Left cardiac atrium (tissue), 4 donors: ENCODE results near the gene ZMYND12. TPM values are rescaled to one million over a fixed set of nuclear protein-coding genes. Genes with fewer than 3 reads are reported as not detected.
"Not testable (repeated sequence)": the region's sequence is repeated elsewhere in the genome, so short reads cannot be mapped to it uniquely, and the experiment has no call there.

Experiments used
- ATAC-seq, 2 donors: fragments of 200-7000 bp; cut with Tn5 transposase; one replicate each; pipeline ENCODE4 v1.9.1; 2020; ENCODE audit warnings: mild to moderate bottlenecking in 2 of 2, moderate library complexity in 2 of 2
- DNase-seq: peaks from one replicate; pipeline ENCODE4 v3.0.0-alpha.2; 2020
- intact Hi-C, 2 donors: fragments of 100-400 bp; cut with DNase I; formaldehyde crosslinking; loops; one replicate each; pipeline versions ENCODE4 v1.14.1 to v1.15.1; 2022 to 2023
- long read RNA-seq: library from polyadenylated mRNA; unstranded; transcript quantifications from one replicate; pipeline ENCODE4 v2.0.0, GENCODE V29; 2021
- total RNA-seq, 2 donors: library from RNA; stranded (reverse); fragmentation: NEBNext Ultra II Directional; extraction: Animal tissue kit (Norgen Biotek cat#: 25700); gene quantifications; one replicate each; pipeline ENCODE4 v1.2.1, GENCODE V29; 2021
- donor health status: DM: no; HTN: yes; CAD: no.
- donor health status: DM: no; HTN: yes; CAD: no; lungs with severe emphysema.
- donor health status: DM: yes; HTN: yes; CAD: no.
- donor health status: Dilated cardiomyopathy.

The ZMYND12 gene
- total RNA-seq, result under 1 TPM; 0.31 to 0.65 TPM
- long read RNA-seq, partial matches to known transcripts, result 0 of 1 reads
- long read RNA-seq, other reads (novel, unspliced or antisense), result 1 of 1 reads

- DNase-seq, result peak; percentile 90
- ATAC-seq, result peak; percentile 95 to 98
- intact Hi-C loops, result loop anchor here in 1 of 2 donors (10.0 kb wide), 1 partner anchor 121 kb away; the partner anchor contains the start of gene FOXJ3
These were observed at the start of gene ZMYND12, which contains the start of gene PPCS for GRCh38 chr1:42456010-42456753. TSS of gene ZMYND12 (minus strand) at chr1:42456022. CDS start at chr1:42455997, 25 bp downstream. TSS of gene PPCS (plus strand) at chr1:42456543. CDS start at chr1:42456566, 23 bp downstream.

GRCh38 chr1:42504535-42505128 is 48.8 kb upstream of the ZMYND12 start:
- intact Hi-C loops, result no loop called here
- no peak for DNase-seq

GRCh38 chr1:42502031-42502430 is 46.2 kb upstream of the ZMYND12 start:
- DNase-seq, intact Hi-C loops, ATAC-seq: not testable (repeated sequence)

More at GRCh38 chr1:42504535-42505128, 48.8 kb upstream of the ZMYND12 start:
- no peak for ATAC-seq

- no peak for ATAC-seq
- intact Hi-C loops, result no loop called here
- no peak for DNase-seq
These were observed 34.4 kb upstream of the ZMYND12 start for GRCh38 chr1:42490237-42490636.

- peak in 1 of 2 donors; percentile 61 for ATAC-seq
- intact Hi-C loops, result no loop called here
- no peak for DNase-seq
These were observed 28.6 kb upstream of the ZMYND12 start for GRCh38 chr1:42484382-42484781.

- ATAC-seq (no peak), DNase-seq (no peak)
- intact Hi-C loops, result no loop called here
These were observed 26.9 kb upstream of the ZMYND12 start for GRCh38 chr1:42482635-42483153.

- no peak for ATAC-seq
- intact Hi-C loops, result no loop called here
- no peak for DNase-seq
These were observed 25.1 kb upstream of the ZMYND12 start for GRCh38 chr1:42480921-42481320.

- DNase-seq, result no peak
- intact Hi-C loops, result no loop called here
These were observed 23.8 kb upstream of the ZMYND12 start for GRCh38 chr1:42479621-42480020.

GRCh38 chr1:42477775-42478174 is 22.0 kb upstream of the ZMYND12 start:
- DNase-seq, result no peak
- intact Hi-C loops, result no loop called here
- no peak for ATAC-seq

More at GRCh38 chr1:42479621-42480020, 23.8 kb upstream of the ZMYND12 start:
- ATAC-seq, result no peak

GRCh38 chr1:42477354-42477753 is 21.5 kb upstream of the ZMYND12 start:
- DNase-seq, intact Hi-C loops, ATAC-seq: not testable (repeated sequence)

GRCh38 chr1:42476605-42477004 is 20.8 kb upstream of the ZMYND12 start:
- DNase-seq, result no peak
- no peak for ATAC-seq
- intact Hi-C loops, result no loop called here

- intact Hi-C loops, result no loop called here
- DNase-seq, result no peak
- ATAC-seq, result no peak
These were observed 13.9 kb upstream of the ZMYND12 start for GRCh38 chr1:42469727-42470126.

- no peak for ATAC-seq
- intact Hi-C loops, result no loop called here
- no peak for DNase-seq
These were observed 10.2 kb upstream of the ZMYND12 start for GRCh38 chr1:42466030-42466429.

GRCh38 chr1:42463921-42464320 is 8.1 kb upstream of the ZMYND12 start:
- no peak for DNase-seq
- intact Hi-C loops, result no loop called here
- ATAC-seq, result no peak

- intact Hi-C loops, result no loop called here
- DNase-seq, result peak; percentile 98
- peak; percentile 100 for ATAC-seq
These were observed 7.3 kb upstream of the ZMYND12 start, which contains the start of gene CCDC30 for GRCh38 chr1:42462828-42463763. TSS of gene CCDC30 (plus strand) at chr1:42463286. CDS start at chr1:42480552, 17,266 bp downstream.

- ATAC-seq (no peak), DNase-seq (no peak)
- intact Hi-C loops, result no loop called here
These were observed 5.4 kb upstream of the ZMYND12 start for GRCh38 chr1:42461196-42461595.

- peak; percentile 59 for DNase-seq
- ATAC-seq, result peak; percentile 67 to 82
- intact Hi-C loops, result loop anchor here in 1 of 2 donors (10.0 kb wide), 1 partner anchor 122 kb away; the partner anchor contains the start of gene FOXJ3
These were observed 900 bp upstream of the ZMYND12 start for GRCh38 chr1:42456754-42457089.

GRCh38 chr1:42454403-42454802 is 1.4 kb downstream of the ZMYND12 start:
- intact Hi-C loops, result loop anchor here in 1 of 2 donors (10.0 kb wide), 1 partner anchor 120 kb away; the partner anchor contains the start of gene FOXJ3
- ATAC-seq (no peak), DNase-seq (no peak)

- no peak for DNase-seq
- intact Hi-C loops, result loop anchor here in 1 of 2 donors (10.0 kb wide), 1 partner anchor 119 kb away; the partner anchor contains the start of gene FOXJ3
- no peak for ATAC-seq
These were observed 2.4 kb downstream of the ZMYND12 start for GRCh38 chr1:42453386-42453785.
